GM23248 (cell line): ENCODE data around the gene GNAQ. TPM values are rescaled to one million over a fixed set of nuclear protein-coding genes. Genes with fewer than 3 reads are reported as not detected.

Experiments used
- DNase-seq: peaks from one replicate; pipeline ENCODE4 v3.0.0-alpha.2; 2015
- H2AFZ ChIP-seq: fragments of 200-600 bp; sonication (generic); 2 replicates; pipeline ENCODE4 v1.6.1; 2016; ENCODE audit warnings: antibody characterized with exemption
- H3F3A ChIP-seq: fragments of 200-600 bp; sonication (generic); 2 replicates; pipeline ENCODE4 v1.6.1; 2016; ENCODE audit warnings: mild to moderate bottlenecking, antibody characterized with exemption, mixed run types; ENCODE audit not compliant: insufficient read depth
- H3K27ac ChIP-seq: fragments of 200-600 bp; sonication (generic); 2 replicates; pipeline ENCODE4 v1.5.1; 2016; ENCODE audit warnings: mild to moderate bottlenecking
- H3K27me3 ChIP-seq: fragments of 200-600 bp; sonication (generic); replicated peaks from 2 replicates; pipeline ENCODE4 v1.6.1; 2016; ENCODE audit warnings: mild to moderate bottlenecking; ENCODE audit not compliant: insufficient read depth
- H3K36me3 ChIP-seq: fragments of 200-600 bp; sonication (generic); 2 replicates; pipeline ENCODE4 v1.6.1; 2016; ENCODE audit warnings: low read depth, mild to moderate bottlenecking
- H3K4me1 ChIP-seq: fragments of 200-600 bp; sonication (generic); 2 replicates; pipeline ENCODE4 v1.6.1; 2016; ENCODE audit warnings: mild to moderate bottlenecking; ENCODE audit not compliant: insufficient read depth
- H3K4me2 ChIP-seq: fragments of 200-600 bp; sonication (generic); one replicate; pipeline ENCODE4 v1.6.1; 2016; ENCODE audit warnings: mild to moderate bottlenecking; ENCODE audit not compliant: unreplicated experiment
- H3K4me3 ChIP-seq: fragments of 200-600 bp; sonication (generic); 2 replicates; pipeline ENCODE4 v1.5.1; 2016; ENCODE audit warnings: mild to moderate bottlenecking
- H3K79me2 ChIP-seq: fragments of 200-600 bp; sonication (generic); 2 replicates; pipeline ENCODE4 v1.6.1; 2016; ENCODE audit warnings: mild to moderate bottlenecking; ENCODE audit not compliant: insufficient read depth
- H3K9ac ChIP-seq: fragments of 200-600 bp; sonication (generic); 2 replicates; pipeline ENCODE4 v1.6.1; 2016; ENCODE audit warnings: mild to moderate bottlenecking
- H3K9me2 ChIP-seq: fragments of 200-600 bp; sonication (generic); 2 replicates; pipeline ENCODE4 v1.6.1; 2016; ENCODE audit warnings: mixed run types, mild to moderate bottlenecking, moderate library complexity; ENCODE audit not compliant: insufficient read depth
- H3K9me3 ChIP-seq: fragments of 200-600 bp; sonication (generic); one replicate; pipeline ENCODE4 v1.6.1; 2017; ENCODE audit warnings: low read depth
- H4K20me1 ChIP-seq: fragments of 200-600 bp; sonication (generic); 2 replicates; pipeline ENCODE4 v1.6.0; 2016; ENCODE audit not compliant: insufficient read depth
- EZH2 ChIP-seq: fragments of 200-600 bp; sonication (generic); IDR thresholded peaks from 2 replicates; pipeline ENCODE4 v1.6.1; 2018; ENCODE audit warnings: antibody characterized with exemption, mild to moderate bottlenecking; ENCODE audit not compliant: insufficient read depth, poor library complexity, severe bottlenecking
- EZH2phosphoT487 ChIP-seq: fragments of 200-600 bp; sonication (generic); IDR thresholded peaks from 2 replicates; pipeline ENCODE4 v1.6.1; 2018; ENCODE audit warnings: antibody characterized with exemption, moderate library complexity, mild to moderate bottlenecking, low read depth; ENCODE audit not compliant: insufficient read depth
- WGBS, 2 experiments: methylation state at CpG; one replicate each; pipeline ENCODE4 v1.1.6; 2015 to 2017; ENCODE audit warnings: low lambda C conversion rate in 2 of 2, low coverage in 1 of 2; ENCODE audit errors: missing lambda C conversion rate in 2 of 2; 5-methylcytosine and 5-hydroxymethylcytosine counted together
- in situ Hi-C: fragments of 300-500 bp; cut with MboI; formaldehyde crosslinking; loops from 2 replicates; pipeline ENCODE4 v1.15.0; 2020
- polyA plus RNA-seq: library from polyadenylated mRNA; unstranded; fragments of >200 nt; fragmentation: Nextera tagmentation; extraction: Ambion mirVana; gene quantifications from 2 replicates; pipeline ENCODE4 v1.2.1, GENCODE V29; 2016
- total RNA-seq: library from RNA; depleted of rRNA; stranded (reverse); fragments of >200 nt; shearing (Covaris generic); gene quantifications from 2 replicates; pipeline ENCODE4 v1.2.3, GENCODE V29; 2014

GNAQ gene
- total and polyA plus RNA-seq, 2 experiments from 2014 or later = 11.5 to 32.7 TPM

DNA sequence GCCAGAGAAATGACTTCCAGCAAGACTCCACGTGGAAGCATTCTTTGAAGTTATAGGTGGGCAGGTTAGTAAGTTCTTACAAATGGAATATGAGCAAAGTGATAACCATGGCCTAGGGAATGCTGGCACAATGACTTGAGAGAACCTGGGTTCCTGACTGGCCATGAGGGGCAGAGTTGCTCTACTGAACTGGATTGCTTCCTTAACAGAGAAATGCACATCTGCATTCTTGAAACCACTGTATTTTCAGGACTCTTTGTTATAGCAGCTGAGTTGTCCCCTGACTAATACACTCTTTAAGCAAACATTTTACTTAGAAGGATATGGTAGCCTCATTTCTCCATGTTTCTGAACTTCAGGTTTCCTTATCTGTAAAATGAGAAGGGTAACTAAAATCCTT lies 275.2 kb downstream of the GNAQ start:
- in situ Hi-C loops = no loop called here
- no peaks in the 10 kb centered on the region for H4K20me1 ChIP-seq
- H3K27me3 ChIP-seq = no peaks in the 10 kb centered on the region
- peaks cover 17% of the 10 kb centered on the region for H3K4me1 ChIP-seq
- peaks cover 22% of the 10 kb centered on the region for H3F3A ChIP-seq
- TF ChIP-seq EZH2 = no peak
- no peak for TF ChIP-seq EZH2phosphoT487
- H3K4me3 ChIP-seq = no peak overlapping the region
- no peaks in the 10 kb centered on the region for H3K9me3 ChIP-seq
- no peaks in the 10 kb centered on the region for H3K79me2 ChIP-seq
- no peak overlapping the region for H3K9ac ChIP-seq
- H3K4me2 ChIP-seq = no peak overlapping the region
- H3K27ac ChIP-seq = no peak overlapping the region
- H2AFZ ChIP-seq = no peak overlapping the region
- no peaks in the 10 kb centered on the region for H3K9me2 ChIP-seq
- no peaks in the 10 kb centered on the region; the same call in 1 of the 2 replicates for H3K36me3 ChIP-seq
- no peak for DNase-seq
- WGBS, 2 experiments = 0 to 5% methylated on average over 1 of the region's 1 CpG

DNA sequence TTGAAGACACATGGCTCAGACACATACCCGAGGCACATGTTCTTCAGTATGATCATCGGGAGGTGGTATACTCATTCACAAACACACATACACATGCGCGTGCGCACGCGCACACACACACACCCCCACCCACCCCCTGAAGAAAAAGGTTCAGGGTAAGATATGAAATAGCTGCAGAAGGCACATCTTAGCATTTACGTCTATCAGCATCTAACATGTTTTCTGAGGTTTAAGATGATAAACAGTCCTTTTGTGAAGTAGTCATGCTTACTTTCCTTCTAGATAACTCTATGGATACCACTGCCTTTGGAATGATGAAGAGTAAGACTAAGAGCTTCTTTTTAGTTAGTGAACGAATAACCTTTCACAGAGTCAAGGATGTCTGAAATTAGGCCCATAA lies 278.4 kb downstream of the GNAQ start:
- Histone ChIP-seq H3K9me2 (no peaks in the 10 kb centered on the region), H3K9me3 (no peaks in the 10 kb centered on the region), H3K4me1 (peaks cover 36% of the 10 kb centered on the region), H3K79me2 (no peaks in the 10 kb centered on the region), H3K4me2 (no peak overlapping the region), H3K36me3 (no peaks in the 10 kb centered on the region; the same call in 1 of the 2 replicates), H3K27me3 (no peaks in the 10 kb centered on the region), H3F3A (peaks cover 36% of the 10 kb centered on the region), H2AFZ (no peak overlapping the region), H3K9ac (no peak overlapping the region), H3K4me3 (no peak overlapping the region), H3K27ac (peak overlapping the region; percentile 50), H4K20me1 (no peaks in the 10 kb centered on the region)
- TF ChIP-seq EZH2phosphoT487 = no peak
- no peak for TF ChIP-seq EZH2
- in situ Hi-C loops = no loop called here
- 87 to 88% methylated on average over 9 of the region's 9 CpGs for WGBS, 2 experiments
- DNase-seq = no peak

DNA sequence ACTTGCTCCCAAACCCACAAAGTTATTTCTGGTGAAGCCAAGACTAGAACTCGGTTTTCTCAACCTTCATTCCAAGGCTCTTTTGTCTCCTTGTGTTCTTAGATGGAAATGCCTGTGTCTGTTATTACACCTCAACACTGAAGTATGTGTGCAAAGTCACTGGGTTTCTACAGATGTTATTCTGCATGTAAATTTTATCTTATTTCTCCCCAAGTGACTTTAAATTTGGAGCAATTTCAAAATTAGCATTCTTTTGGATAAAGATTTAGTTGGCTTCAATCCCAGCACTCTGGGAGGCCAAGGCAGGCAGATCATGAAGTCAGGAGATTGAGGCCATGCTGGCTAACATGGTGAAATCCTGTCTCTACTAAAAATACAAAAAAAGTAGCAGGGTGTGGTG lies 279.1 kb downstream of the GNAQ start:
- H3K4me1 ChIP-seq = peaks cover 36% of the 10 kb centered on the region
- no peaks in the 10 kb centered on the region for H3K79me2 ChIP-seq
- H3K9ac ChIP-seq = no peak overlapping the region
- H3K4me3 ChIP-seq = no peak overlapping the region
- 0% methylated on average over 1 of the region's 1 CpG for whole genome bisulfite sequencing, 2 experiments
- TF ChIP-seq EZH2 (no peak), EZH2phosphoT487 (no peak)
- H3K9me2 ChIP-seq = no peaks in the 10 kb centered on the region
- H3F3A ChIP-seq = peaks cover 36% of the 10 kb centered on the region
- DNase-seq = peak; percentile 81
- no peak overlapping the region for H2AFZ ChIP-seq
- H3K9me3 ChIP-seq = no peaks in the 10 kb centered on the region
- no peaks in the 10 kb centered on the region for H4K20me1 ChIP-seq
- H3K36me3 ChIP-seq = no peaks in the 10 kb centered on the region; the same call in 1 of the 2 replicates
- no peaks in the 10 kb centered on the region for H3K27me3 ChIP-seq
- in situ Hi-C loops = no loop called here
- peak overlapping the region; percentile 50 for H3K27ac ChIP-seq
- H3K4me2 ChIP-seq = no peak overlapping the region

DNA sequence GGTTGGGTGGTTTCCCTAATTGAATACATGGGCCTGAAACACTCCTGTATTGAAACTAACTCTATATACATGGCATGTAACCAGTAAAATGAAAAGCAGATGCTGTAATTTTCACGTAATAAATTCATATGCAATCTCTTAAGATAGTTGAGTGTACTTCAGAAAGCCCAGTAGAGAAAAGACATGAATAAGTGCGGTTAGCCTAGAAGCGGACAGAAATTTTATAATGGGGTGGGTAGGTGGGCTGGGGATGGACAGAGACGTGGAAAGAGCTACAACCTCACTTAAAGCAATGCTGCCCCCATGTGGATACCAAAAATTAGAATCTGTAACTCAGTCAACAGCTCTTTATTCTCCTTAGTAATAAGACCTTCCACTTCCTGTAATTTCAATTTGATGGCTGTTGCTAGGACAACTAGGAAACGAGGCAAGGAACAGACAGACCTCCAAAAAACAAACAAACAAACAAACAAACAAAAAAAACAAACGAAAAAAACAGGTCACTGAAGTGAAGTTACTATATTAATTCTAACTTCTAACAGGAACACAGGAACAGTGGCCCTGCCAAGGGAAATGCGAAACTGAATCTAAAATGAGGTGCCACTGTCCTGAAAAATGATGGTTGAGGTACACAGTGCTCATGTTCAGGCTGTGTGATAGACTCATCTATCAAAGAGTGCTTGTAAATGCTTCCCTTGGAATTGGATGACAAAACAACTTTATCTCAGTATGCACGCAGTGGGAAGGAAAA lies 280.1 kb downstream of the GNAQ start:
- Histone ChIP-seq H3K27me3 (no peaks in the 10 kb centered on the region), H4K20me1 (no peaks in the 10 kb centered on the region), H3K9me3 (no peaks in the 10 kb centered on the region), H3K4me2 (peak overlapping the region; percentile 36), H3K27ac (peak overlapping the region; percentile 50), H3F3A (peaks cover 36% of the 10 kb centered on the region), H2AFZ (no peak overlapping the region), H3K36me3 (no peaks in the 10 kb centered on the region; the same call in 1 of the 2 replicates), H3K4me3 (no peak overlapping the region), H3K9ac (no peak overlapping the region), H3K79me2 (no peaks in the 10 kb centered on the region), H3K4me1 (peaks cover 36% of the 10 kb centered on the region), H3K9me2 (no peaks in the 10 kb centered on the region)
- WGBS, 2 experiments = 34 to 37% methylated on average over 8 of the region's 8 CpGs
- in situ Hi-C loops = no loop called here
- peak; percentile 69 for DNase-seq
- TF ChIP-seq EZH2 (no peak), EZH2phosphoT487 (no peak)
